GM19468 (cell line): ENCODE measurements around the gene MLPH.

Experiments used
- ATAC-seq: cut with Tn5 transposase; IDR thresholded peaks from one replicate; pipeline ENCODE4 v1.9.1; 2021; ENCODE audit warnings: mild to moderate bottlenecking, moderate library complexity, moderate number of reproducible peaks; ENCODE audit not compliant: unreplicated experiment; ENCODE audit errors: extremely low read depth

MLPH gene

DNA sequence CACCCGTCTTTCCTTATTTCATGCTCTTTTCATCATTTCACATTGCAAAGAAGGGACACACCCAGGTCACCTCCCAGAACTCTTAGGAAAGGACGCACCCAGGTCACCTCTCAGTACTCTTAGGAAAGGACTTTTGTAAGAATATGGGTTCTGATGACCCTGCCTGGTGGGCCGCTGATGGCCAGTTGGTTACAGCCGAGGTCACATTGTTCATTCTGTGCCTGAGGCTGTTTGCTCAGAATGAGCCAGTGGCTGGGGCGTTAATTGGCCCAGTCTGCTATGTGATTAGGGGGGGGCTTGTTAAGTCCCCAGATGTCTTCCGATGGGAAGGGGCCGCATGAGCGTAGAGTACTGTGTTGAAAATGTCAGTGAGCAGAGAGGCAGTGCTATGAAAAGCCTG lies 9.4 kb downstream of the MLPH start:
- ATAC-seq: no peak

GRCh38 chr2:237497009-237497837 lies 10.2 kb downstream of the MLPH start:
- no peak for ATAC-seq

DNA sequence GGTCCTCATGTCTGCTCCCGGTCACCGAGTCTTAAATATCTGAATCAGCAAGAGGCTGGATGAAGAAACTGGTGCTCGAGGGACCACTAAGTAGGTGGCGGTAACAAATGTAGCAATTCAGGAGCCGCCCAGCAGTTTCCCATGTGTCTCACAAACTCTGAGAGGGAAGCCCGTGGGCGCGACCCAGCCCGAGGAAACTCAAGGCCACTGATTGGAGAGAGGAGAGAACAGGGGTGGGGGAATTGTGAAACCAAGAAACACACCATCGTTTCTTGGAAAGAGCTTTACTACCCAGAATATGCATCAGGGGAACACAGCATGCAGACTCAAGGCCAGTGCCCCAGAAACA lies 10.8 kb downstream of the MLPH start:
- no peak for ATAC-seq

- no peak for ATAC-seq
Observed at GRCh38 chr2:237498341-237498740, 11.3 kb downstream of the MLPH start.

- no peak for ATAC-seq
Observed at GRCh38 chr2:237500681-237501424, 13.8 kb downstream of the MLPH start.

- no peak for ATAC-seq
Observed at GRCh38 chr2:237501892-237502513, 15.0 kb downstream of the MLPH start.

GRCh38 chr2:237503201-237503600 lies 16.1 kb downstream of the MLPH start:
- no peak for ATAC-seq

DNA sequence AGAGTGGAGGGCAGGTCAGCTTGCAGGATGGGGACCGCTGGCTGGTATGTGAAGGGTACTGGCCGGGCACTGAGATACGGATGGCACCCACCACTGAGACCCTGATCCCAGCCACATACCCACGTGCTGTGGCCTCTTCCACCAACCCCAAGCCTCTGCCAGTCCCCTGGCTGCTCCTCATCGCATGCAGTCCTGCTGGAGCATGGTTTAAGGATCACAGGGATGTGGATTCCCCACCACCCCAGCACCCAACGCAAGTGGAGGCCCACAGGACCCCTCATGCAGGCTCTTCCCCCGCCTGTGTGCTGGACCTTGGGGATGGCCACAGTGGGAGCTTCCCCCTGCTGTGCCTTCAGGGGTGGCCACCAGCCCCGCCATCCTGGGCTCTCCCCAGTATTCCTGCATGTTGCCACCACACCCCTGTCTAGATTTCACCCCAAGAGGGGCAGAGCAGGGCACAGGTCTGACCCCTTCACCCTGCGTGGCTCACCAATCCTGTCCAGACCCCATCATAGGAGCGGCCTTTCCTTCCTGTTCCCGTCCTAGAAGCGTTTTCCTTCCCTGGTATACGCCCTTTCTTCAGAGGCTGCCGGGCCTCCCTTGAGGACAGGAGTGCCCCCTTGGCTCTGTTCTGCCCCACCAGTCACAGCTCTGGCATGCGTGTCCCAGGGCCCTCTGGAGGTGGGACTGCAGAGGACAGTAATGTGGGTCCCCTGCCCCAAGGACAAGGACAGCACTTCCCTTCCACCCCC lies 18.3 kb downstream of the MLPH start:
- ATAC-seq: no peak

DNA sequence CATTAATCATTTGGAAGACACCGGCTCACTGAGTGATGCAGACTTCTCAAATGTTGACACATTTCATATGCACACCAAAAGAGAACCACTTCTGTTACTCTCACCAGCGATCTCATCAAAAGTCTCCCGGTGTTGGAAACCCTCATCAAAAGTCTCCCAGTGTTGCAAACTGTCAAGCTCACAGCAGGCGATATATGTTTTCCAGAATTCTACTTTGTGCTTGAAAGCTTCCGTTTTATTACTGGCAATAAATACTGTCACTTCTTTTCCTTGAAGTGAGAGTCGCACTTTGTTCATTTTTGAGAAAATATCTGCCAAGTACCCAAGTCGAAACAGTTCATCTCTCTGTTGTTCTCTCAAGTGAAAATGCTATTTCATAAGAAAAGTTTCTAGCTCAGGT lies 20.5 kb downstream of the MLPH start:
- ATAC-seq: no peak

- no peak for ATAC-seq
Observed at GRCh38 chr2:237508361-237508760, 21.3 kb downstream of the MLPH start.

DNA sequence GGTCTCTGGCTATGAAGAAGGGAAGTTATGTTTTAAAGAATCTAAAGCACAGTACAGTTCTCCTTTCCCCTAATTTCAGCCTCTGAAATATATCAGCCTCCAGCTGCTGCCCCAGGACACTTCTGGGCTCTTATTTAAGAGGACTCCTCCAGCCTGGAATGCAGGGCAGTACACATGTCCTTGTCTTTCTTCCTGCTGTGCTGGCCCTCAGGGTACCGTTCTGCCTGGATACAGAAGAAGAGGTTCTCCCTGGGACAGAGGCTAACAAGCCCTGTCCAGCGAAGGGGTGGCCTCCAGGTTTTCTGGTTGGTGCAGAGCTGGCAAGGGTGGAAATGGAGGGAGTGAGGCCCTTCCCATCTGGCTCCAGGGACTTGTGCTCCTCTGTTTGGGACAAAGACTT lies 22.1 kb downstream of the MLPH start:
- no peak for ATAC-seq

DNA sequence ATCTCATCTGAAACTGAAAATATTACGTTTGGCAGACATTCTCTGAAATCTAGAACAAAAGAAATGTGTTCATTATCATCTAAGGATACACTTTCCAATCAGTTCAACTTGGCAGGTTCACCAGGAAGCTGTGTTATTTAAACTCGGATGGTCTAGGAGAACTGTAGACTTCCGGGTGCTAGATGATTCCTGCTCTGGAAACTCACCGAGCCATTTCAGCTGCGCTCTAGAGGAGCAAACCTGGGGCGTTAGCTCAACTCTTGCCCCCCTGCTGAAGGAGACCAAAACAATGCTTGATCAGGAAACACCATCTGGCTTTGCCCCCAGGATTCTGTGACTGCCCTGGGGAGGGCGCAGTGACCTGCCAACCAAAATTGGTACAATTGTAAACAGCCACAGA lies 22.9 kb downstream of the MLPH start:
- no peak for ATAC-seq

DNA sequence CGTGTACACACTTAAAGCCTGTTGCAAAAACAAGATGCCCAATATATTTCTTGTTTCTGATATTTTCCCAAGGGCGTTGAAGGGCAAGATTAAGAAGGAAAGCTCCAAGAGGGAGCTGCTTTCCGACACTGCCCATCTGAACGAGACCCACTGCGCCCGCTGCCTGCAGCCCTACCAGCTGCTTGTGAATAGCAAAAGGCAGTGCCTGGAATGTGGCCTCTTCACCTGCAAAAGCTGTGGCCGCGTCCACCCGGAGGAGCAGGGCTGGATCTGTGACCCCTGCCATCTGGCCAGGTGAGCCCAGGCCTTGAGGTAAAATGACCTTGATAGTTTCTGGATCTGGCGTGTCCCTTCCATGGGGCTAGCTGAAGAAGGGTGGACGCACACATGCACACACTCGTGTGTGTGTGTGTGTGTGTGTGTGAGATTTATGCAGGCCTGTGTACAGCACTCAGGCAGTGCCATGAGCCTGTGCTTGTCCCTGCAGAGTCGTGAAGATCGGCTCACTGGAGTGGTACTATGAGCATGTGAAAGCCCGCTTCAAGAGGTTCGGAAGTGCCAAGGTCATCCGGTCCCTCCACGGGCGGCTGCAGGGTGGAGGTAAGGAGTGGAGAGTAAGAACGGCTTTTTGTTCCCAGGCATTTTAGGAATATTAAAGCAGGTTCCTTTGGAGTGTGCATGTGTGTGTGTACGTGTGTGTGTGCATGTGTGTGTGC lies 23.6 kb downstream of the MLPH start:
- ATAC-seq: no peak

GRCh38 chr2:237511433-237511832 lies 24.4 kb downstream of the MLPH start:
- no peak for ATAC-seq

GRCh38 chr2:237511885-237512405 lies 24.9 kb downstream of the MLPH start:
- no peak for ATAC-seq

GRCh38 chr2:237512774-237513466 lies 25.9 kb downstream of the MLPH start:
- ATAC-seq: no peak

DNA sequence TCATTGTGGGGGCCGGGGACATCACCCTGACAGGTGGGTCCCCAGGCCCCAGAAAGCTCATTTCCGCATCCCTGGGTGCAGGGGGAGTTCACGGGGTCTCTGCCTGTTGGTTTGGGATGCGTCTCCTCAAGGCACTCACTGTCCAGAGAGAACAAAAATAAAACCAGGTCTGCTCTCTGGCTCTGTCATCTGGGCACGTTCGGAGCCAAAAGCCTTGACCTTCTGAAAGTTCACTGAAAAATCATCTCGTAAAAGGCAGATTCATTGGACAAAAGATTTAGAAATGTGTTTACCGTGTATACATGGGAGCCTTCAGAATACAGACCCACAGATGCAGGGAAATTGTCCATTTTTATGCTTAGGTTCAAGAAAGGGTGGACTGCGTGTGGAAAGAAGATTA lies 26.6 kb downstream of the MLPH start:
- ATAC-seq: no peak

DNA sequence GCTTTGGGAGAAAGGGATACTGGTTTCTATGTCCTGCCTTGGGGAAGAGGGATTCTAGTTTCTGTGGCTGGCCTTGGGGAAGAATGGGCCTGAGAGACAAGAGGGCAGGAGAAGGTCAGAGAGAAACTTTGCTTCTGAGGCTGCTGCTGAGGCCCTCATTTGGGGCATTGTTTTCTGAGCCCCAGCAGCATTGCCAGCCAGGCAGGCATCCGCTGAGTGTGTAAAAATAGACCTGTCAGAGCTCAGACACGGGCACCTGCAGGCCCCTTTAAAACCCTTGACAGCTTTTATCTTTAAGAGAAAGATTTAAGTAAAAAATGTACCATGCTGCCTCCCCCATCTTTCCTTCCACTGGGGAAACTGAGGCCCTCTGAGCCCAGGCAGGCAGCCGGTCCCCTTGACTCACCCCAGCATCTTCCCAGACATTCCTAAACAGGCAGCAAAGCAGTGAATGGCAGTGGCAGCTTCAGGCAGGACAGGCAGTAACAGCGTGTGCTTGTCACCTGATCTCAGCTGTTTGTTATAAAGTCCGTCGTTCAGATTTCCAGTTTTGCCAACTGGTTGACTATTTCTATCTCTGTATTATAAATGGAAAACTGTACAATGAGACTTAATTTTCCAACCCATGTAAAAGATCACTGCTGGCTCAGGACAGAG lies 27.6 kb downstream of the MLPH start:
- no peak for ATAC-seq

DNA sequence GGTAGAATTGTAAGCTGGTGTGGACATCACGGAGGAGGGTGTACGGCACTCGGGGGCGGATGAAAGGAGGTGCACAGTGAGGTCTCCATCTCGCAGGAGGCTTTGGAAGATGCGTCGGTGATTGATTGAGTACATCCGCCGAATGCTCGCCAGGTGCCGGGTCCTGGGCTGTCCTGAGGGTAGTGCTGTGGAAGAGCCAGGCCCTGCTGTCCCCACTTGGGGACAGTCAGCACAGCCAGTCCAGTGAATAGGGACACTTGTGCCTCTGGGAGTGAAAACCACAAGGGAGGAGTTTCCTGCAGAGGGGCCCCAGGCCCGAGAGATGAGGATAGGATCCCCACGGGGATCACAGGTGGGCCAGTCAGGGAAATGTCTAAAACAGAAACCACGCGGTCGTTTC lies 28.1 kb downstream of the MLPH start:
- no peak for ATAC-seq
